PFSK-1 (cell line): ENCODE measurements around the gene SAMD8.

ENCODE experiments used
- FOXP2 ChIP-seq: optimal IDR thresholded peaks from 2 replicates; pipeline ENCODE3; 2011; ENCODE audit warnings: borderline replicate concordance, control low read depth, inconsistent platforms; ENCODE audit not compliant: insufficient read depth; ENCODE audit errors: extremely low read length, extremely low read depth
- POLR2AphosphoS5 ChIP-seq: IDR thresholded peaks from 2 replicates; pipeline ENCODE4 v1.6.1; 2012; ENCODE audit warnings: low read depth, mild to moderate bottlenecking, control low read depth, low read length, moderate library complexity
- SIN3A ChIP-seq: IDR thresholded peaks from 2 replicates; pipeline ENCODE4 v1.6.1; 2012; ENCODE audit warnings: mild to moderate bottlenecking, low read length, moderate library complexity, borderline replicate concordance; ENCODE audit not compliant: insufficient read depth
- TAF1 ChIP-seq: IDR thresholded peaks from 2 replicates; pipeline ENCODE4 v1.6.1; 2012; ENCODE audit warnings: low read length, control low read depth, borderline replicate concordance; ENCODE audit not compliant: insufficient read depth
- TF ChIP-seq, protein P1 (sequence below), 2 experiments: IDR thresholded peaks; 2 replicates each; pipeline versions ENCODE4 v1.6.1 to v1.8.0; 2011 to 2012; ENCODE audit warnings: low read depth in 2 of 2, low read length in 2 of 2, control low read depth in 1 of 2, inconsistent platforms in 1 of 2, mild to moderate bottlenecking in 1 of 2, moderate library complexity in 1 of 2; ENCODE audit not compliant: insufficient read depth in 1 of 2

Gene SAMD8

DNA sequence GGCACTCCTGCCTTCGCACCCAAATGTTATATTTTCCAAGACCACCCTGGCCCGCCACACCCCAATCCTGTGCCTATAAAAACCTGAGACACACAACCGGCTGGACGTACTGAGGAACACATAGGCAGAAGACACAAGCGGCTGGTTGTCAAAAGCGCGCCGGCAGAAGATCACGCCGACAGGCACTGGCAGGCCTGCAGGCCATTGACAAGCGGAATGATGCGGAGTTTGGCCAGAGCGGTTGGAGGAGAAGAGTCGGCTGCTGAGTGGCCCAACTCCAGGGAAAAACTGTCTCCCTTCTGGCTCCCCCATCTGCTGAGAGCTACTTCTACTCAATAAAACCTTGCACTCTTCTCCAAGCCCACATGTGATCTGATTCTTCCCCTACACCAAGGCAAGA lies 39.7 kb upstream of the SAMD8 start:
- TF ChIP-seq TAF1, result no peak
- TF ChIP-seq SIN3A, result no peak
- no peak for TF ChIP-seq POLR2AphosphoS5
- TF ChIP-seq FOXP2, result no peak
- TF ChIP-seq, protein P1, sequence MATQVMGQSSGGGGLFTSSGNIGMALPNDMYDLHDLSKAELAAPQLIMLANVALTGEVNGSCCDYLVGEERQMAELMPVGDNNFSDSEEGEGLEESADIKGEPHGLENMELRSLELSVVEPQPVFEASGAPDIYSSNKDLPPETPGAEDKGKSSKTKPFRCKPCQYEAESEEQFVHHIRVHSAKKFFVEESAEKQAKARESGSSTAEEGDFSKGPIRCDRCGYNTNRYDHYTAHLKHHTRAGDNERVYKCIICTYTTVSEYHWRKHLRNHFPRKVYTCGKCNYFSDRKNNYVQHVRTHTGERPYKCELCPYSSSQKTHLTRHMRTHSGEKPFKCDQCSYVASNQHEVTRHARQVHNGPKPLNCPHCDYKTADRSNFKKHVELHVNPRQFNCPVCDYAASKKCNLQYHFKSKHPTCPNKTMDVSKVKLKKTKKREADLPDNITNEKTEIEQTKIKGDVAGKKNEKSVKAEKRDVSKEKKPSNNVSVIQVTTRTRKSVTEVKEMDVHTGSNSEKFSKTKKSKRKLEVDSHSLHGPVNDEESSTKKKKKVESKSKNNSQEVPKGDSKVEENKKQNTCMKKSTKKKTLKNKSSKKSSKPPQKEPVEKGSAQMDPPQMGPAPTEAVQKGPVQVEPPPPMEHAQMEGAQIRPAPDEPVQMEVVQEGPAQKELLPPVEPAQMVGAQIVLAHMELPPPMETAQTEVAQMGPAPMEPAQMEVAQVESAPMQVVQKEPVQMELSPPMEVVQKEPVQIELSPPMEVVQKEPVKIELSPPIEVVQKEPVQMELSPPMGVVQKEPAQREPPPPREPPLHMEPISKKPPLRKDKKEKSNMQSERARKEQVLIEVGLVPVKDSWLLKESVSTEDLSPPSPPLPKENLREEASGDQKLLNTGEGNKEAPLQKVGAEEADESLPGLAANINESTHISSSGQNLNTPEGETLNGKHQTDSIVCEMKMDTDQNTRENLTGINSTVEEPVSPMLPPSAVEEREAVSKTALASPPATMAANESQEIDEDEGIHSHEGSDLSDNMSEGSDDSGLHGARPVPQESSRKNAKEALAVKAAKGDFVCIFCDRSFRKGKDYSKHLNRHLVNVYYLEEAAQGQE (IDR thresholded peaks at IDR 0.05; ENCODE audit: insufficient read depth in 1 of 2, low read depth in 2 of 2, low read length in 2 of 2), result no peak

DNA sequence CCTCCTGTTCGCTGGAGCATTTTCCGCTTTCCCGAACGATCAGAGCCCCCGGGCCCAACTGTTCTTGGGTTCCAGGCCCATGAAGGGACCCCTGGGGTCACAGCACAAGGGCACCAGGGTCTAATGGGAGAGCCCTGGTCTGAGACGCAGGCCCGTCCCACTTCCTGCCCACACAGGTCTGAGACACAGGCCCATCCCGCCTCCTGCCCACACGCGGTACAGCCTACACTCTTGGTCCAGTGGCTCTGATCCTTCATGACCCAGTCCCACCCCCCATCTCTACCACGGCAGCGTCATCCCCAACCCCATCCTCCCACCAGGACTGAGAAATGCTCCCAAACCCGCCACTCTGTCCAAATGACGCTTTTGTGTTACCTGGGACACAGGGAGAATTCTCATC lies 38.7 kb upstream of the SAMD8 start:
- TF ChIP-seq, protein P1 (IDR thresholded peaks at IDR 0.05; ENCODE audit: insufficient read depth in 1 of 2, low read depth in 2 of 2, low read length in 2 of 2), result no peak
- TF ChIP-seq SIN3A, result no peak
- TF ChIP-seq POLR2AphosphoS5, result no peak

DNA sequence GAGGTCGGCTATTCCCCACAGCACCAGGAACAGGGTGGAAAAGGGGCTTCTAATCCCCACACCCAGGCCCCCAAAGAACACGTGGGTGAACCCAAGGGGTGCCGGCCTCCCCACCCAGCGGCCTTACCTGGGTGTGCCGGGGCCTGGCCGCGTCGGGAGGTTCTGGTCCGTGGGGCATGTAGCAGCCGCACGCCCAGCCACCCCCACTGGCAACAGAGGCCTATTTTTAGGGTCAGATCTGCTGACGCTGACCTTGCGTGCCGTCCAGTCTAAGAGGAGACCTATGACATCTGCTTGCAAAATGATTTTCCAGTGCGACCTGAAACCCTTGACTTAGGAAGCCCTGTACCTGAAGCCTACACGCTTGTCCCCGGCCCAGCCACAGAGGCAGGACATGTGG lies 38.0 kb upstream of the SAMD8 start:
- TF ChIP-seq SIN3A, result no peak
- TF ChIP-seq, protein P1 (IDR thresholded peaks at IDR 0.05; ENCODE audit: insufficient read depth in 1 of 2, low read depth in 2 of 2, low read length in 2 of 2), result no peak
- no peak for TF ChIP-seq TAF1
- no peak for TF ChIP-seq POLR2AphosphoS5
- TF ChIP-seq FOXP2, result no peak

DNA sequence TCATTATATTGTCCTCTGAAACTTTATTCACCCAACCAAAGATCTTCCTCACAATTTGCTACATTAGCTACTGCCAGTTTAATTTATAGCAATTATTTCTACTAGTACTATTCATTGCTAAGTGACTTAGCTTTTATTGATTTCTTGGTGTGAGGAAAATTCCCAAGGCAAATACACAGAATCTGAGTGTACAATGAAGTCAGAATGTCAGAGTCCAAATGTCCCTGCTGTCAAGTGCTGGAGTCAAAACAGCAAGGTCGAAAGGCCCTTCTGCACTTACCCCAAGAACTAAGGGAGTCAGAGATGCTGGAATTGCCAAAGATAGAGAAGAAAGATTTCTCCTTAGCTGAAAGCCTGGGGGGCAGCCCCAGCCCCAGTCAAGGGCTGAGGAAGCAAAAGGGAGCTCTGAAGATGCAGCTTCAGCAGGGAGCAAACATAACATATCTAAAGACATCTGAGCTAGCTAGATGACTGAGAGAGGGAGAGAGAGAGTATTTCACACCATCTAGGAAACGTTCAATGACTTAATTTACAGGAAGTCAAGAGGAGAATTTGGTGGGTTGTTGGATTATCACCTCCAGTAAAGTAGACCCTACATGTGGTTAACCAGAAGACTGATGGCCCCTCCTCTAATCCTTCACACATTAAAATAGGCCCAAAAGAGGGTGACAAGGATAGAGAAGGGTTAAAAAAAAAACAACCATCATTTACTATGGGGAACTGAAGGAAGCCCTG lies 36.6 kb upstream of the SAMD8 start:
- TF ChIP-seq POLR2AphosphoS5 (no peak), FOXP2 (no peak), SIN3A (no peak), TAF1 (no peak)
- TF ChIP-seq, protein P1 (IDR thresholded peaks at IDR 0.05; ENCODE audit: insufficient read depth in 1 of 2, low read depth in 2 of 2, low read length in 2 of 2), result no peak

DNA sequence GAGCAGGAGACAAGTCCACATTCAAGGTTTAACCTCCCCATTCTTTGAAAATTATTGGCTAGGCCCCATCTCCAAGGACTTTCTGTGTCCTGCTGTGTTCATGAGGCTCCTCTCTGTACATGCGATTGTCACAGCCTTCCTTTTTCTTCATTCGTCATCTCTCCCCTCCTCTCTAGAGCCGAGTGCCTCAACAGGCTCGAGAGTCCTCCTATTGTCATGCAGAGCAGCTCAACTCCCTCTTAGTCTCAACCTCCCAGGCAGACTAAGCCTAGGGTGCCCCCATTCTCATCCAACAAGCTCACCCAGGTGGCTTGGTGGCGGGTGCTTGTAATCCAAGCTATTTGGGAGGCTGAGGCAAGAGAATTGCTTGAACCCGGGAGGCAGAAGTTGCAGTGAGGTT lies 35.1 kb upstream of the SAMD8 start:
- TF ChIP-seq TAF1, result no peak
